Activated naive CD4-positive, alpha-beta T cell treated with anti-CD3 and anti-CD28 coated beads for 36 hours (primary cell): ENCODE data around the gene CLDN9. TPM values are rescaled to one million over a fixed set of nuclear protein-coding genes. Genes with fewer than 3 reads are reported as not detected.

Experiments used
- CTCF ChIA-PET: fragments of 350-600 bp; sonication (Branson Sonifier 250); formaldehyde crosslinking; loops from one replicate; lab custom pipeline; 2021; ENCODE audit warnings: antibody characterized with exemption; lab: Charles Lee
- DNase-seq: peaks from one replicate; pipeline ENCODE4 v3.0.0-alpha.2; 2020
- H3K27ac Mint-ChIP-seq: one replicate; pipeline ENCODE4 v1.8.0; 2021; ENCODE audit warnings: mild to moderate bottlenecking, mixed read lengths
- H3K27me3 Mint-ChIP-seq: one replicate; pipeline ENCODE4 v1.8.0; 2021; ENCODE audit warnings: low read depth, mixed read lengths
- H3K36me3 Mint-ChIP-seq: one replicate; pipeline ENCODE4 v1.8.0; 2021; ENCODE audit warnings: low read depth, mixed read lengths
- H3K4me1 Mint-ChIP-seq: one replicate; pipeline ENCODE4 v1.8.0; 2021; ENCODE audit warnings: low read depth, mixed read lengths
- H3K4me3 Mint-ChIP-seq: one replicate; pipeline ENCODE4 v1.8.0; 2021; ENCODE audit warnings: mild to moderate bottlenecking, moderate library complexity, mixed read lengths
- H3K9me3 Mint-ChIP-seq: one replicate; pipeline ENCODE4 v1.8.0; 2021; ENCODE audit warnings: mixed read lengths
- intact Hi-C: fragments of 100-400 bp; cut with micrococcal nuclease; formaldehyde crosslinking; loops from one replicate; pipeline ENCODE4 v1.15.1; 2023
- total RNA-seq, 2 experiments: library from RNA; stranded (reverse); gene quantifications; one replicate each; pipeline ENCODE4 v1.2.3, GENCODE V29; 2021

Gene CLDN9
- total RNA-seq, 2 experiments from 2014 or later: not detected

- intact Hi-C loops: no loop called here
- Mint-ChIP-seq H3K27ac (no peak overlapping the region), H3K27me3 (no peaks in the 10 kb centered on the region), H3K4me3 (no peak overlapping the region), H3K36me3 (peaks cover 37% of the 10 kb centered on the region), H3K4me1 (peaks cover 8% of the 10 kb centered on the region), H3K9me3 (no peaks in the 10 kb centered on the region)
- no peak for DNase-seq
- CTCF ChIA-PET: interaction anchor here (1.0 to 1.2 kb wide), 2 partner anchors 15 to 54 kb away, joined by 4 read pairs; no protein-coding TSS in a partner anchor
Measured at GRCh38 chr16:2977440-2977839, 35.3 kb upstream of the CLDN9 start.

GRCh38 chr16:2979669-2980226, 33.0 kb upstream of the CLDN9 start:
- CTCF ChIA-PET: interaction anchor here (0.6 to 2.1 kb wide), 2 partner anchors 16 to 17 kb away, joined by 3 to 12 read pairs; partner anchors contain the start of gene KREMEN2
- Mint-ChIP-seq H3K27ac (peak overlapping the region; percentile 64), H3K36me3 (peaks cover 32% of the 10 kb centered on the region), H3K4me1 (peaks cover 14% of the 10 kb centered on the region), H3K9me3 (no peaks in the 10 kb centered on the region), H3K27me3 (no peaks in the 10 kb centered on the region), H3K4me3 (peak overlapping the region; percentile 81)
- intact Hi-C loops: loop anchor here (1.0 to 2.0 kb wide), 3 partner anchors 9 to 43 kb away; partner anchors contain the start of genes HCFC1R1 and KREMEN2
- DNase-seq: peak; percentile 55

GRCh38 chr16:2980227-2981176, 32.2 kb upstream of the CLDN9 start, which contains the start of gene PKMYT1:
PKMYT1 (minus strand) TSS chr16:2980446; CDS start chr16:2979657, 789 bp downstream.
- no peaks in the 10 kb centered on the region for H3K9me3 Mint-ChIP-seq
- no peaks in the 10 kb centered on the region for H3K27me3 Mint-ChIP-seq
- H3K27ac Mint-ChIP-seq: peak within 1 kb of the TSS; percentile 84
- peak within 1 kb of the TSS; percentile 81 for H3K4me3 Mint-ChIP-seq
- CTCF ChIA-PET: interaction anchor here (0.6 to 2.5 kb wide), 8 partner anchors 9 to 847 kb away, joined by 3 to 12 read pairs (median 4); no protein-coding TSS in a partner anchor
- H3K4me1 Mint-ChIP-seq: peaks cover 14% of the 10 kb centered on the region
- peaks cover 29% of the 10 kb centered on the region for H3K36me3 Mint-ChIP-seq
- intact Hi-C loops: loop anchor here (1.0 to 2.0 kb wide), 3 partner anchors 10 to 42 kb away; partner anchors contain the start of genes HCFC1R1 and KREMEN2
- DNase-seq: peak; percentile 95

GRCh38 chr16:2981177-2981898, 31.4 kb upstream of the CLDN9 start:
- H3K27ac Mint-ChIP-seq: peak overlapping the region; percentile 84
- no peaks in the 10 kb centered on the region for H3K27me3 Mint-ChIP-seq
- peaks cover 23% of the 10 kb centered on the region for H3K36me3 Mint-ChIP-seq
- H3K4me3 Mint-ChIP-seq: peak overlapping the region; percentile 81
- intact Hi-C loops: loop anchor here (2.0 kb wide), 2 partner anchors 17 to 41 kb away; partner anchors contain the start of genes HCFC1R1 and KREMEN2
- no peaks in the 10 kb centered on the region for H3K9me3 Mint-ChIP-seq
- no peak for DNase-seq
- CTCF ChIA-PET: interaction anchor here (0.8 to 2.5 kb wide), 5 partner anchors 9 to 149 kb away, joined by 3 to 12 read pairs (median 5); no protein-coding TSS in a partner anchor
- peaks cover 14% of the 10 kb centered on the region for H3K4me1 Mint-ChIP-seq

- H3K4me3 Mint-ChIP-seq: peak overlapping the region; percentile 81
- CTCF ChIA-PET: interaction anchor here (1.1 to 2.5 kb wide), 4 partner anchors 10 to 148 kb away, joined by 3 to 9 read pairs (median 4); no protein-coding TSS in a partner anchor
- H3K27me3 Mint-ChIP-seq: no peaks in the 10 kb centered on the region
- intact Hi-C loops: loop anchor here (2.0 kb wide), 3 partner anchors 17 to 77 kb away; partner anchors contain the start of genes HCFC1R1 and KREMEN2
- no peak overlapping the region for H3K27ac Mint-ChIP-seq
- peaks cover 21% of the 10 kb centered on the region for H3K36me3 Mint-ChIP-seq
- H3K4me1 Mint-ChIP-seq: peaks cover 14% of the 10 kb centered on the region
- H3K9me3 Mint-ChIP-seq: no peaks in the 10 kb centered on the region
- no peak for DNase-seq
Measured at GRCh38 chr16:2981899-2982250, 30.8 kb upstream of the CLDN9 start.

GRCh38 chr16:2982402-2982801, 30.3 kb upstream of the CLDN9 start:
- peaks cover 16% of the 10 kb centered on the region for H3K36me3 Mint-ChIP-seq

GRCh38 chr16:2983706-2984136, 29.0 kb upstream of the CLDN9 start:
- CTCF ChIA-PET: interaction anchor here (0.7 to 1.4 kb wide), 4 partner anchors 9 to 48 kb away, joined by 3 to 9 read pairs (median 3); no protein-coding TSS in a partner anchor
- peaks cover 10% of the 10 kb centered on the region for H3K4me1 Mint-ChIP-seq
- intact Hi-C loops: loop anchor here (1.0 to 2.0 kb wide), 2 partner anchors 56 to 79 kb away; no protein-coding TSS in a partner anchor
- H3K9me3 Mint-ChIP-seq: no peaks in the 10 kb centered on the region
- peak; percentile 81 for DNase-seq
- no peak overlapping the region for H3K27ac Mint-ChIP-seq
- H3K4me3 Mint-ChIP-seq: peak overlapping the region; percentile 36
- no peaks in the 10 kb centered on the region for H3K27me3 Mint-ChIP-seq
- peaks cover 7% of the 10 kb centered on the region for H3K36me3 Mint-ChIP-seq

More at GRCh38 chr16:2982402-2982801, 30.3 kb upstream of the CLDN9 start:
- Mint-ChIP-seq H3K4me3 (no peak overlapping the region), H3K9me3 (no peaks in the 10 kb centered on the region), H3K4me1 (peaks cover 14% of the 10 kb centered on the region), H3K27me3 (no peaks in the 10 kb centered on the region), H3K27ac (no peak overlapping the region)
- CTCF ChIA-PET: interaction anchor here (1.0 to 2.5 kb wide), 4 partner anchors 10 to 70 kb away, joined by 4 to 9 read pairs (median 6); partner anchors contain the start of gene FLYWCH1
- intact Hi-C loops: loop anchor here (2.0 kb wide), 1 partner anchor 78 kb away; no protein-coding TSS in a partner anchor
- DNase-seq: no peak

- intact Hi-C loops: no loop called here
- Mint-ChIP-seq H3K27ac (no peak overlapping the region), H3K4me3 (no peak overlapping the region), H3K9me3 (no peaks in the 10 kb centered on the region), H3K4me1 (peaks cover 8% of the 10 kb centered on the region), H3K36me3 (no peaks in the 10 kb centered on the region), H3K27me3 (no peaks in the 10 kb centered on the region)
- CTCF ChIA-PET: interaction anchor here (0.6 to 1.6 kb wide), 3 partner anchors 44 to 67 kb away, joined by 3 to 5 read pairs (median 4); no protein-coding TSS in a partner anchor
- DNase-seq: no peak
Measured at GRCh38 chr16:2985462-2985861, 27.3 kb upstream of the CLDN9 start.

- no peaks in the 10 kb centered on the region for H3K9me3 Mint-ChIP-seq
- DNase-seq: no peak
- H3K4me3 Mint-ChIP-seq: no peak overlapping the region
- intact Hi-C loops: no loop called here
- CTCF ChIA-PET: interaction anchor here (0.6 to 1.2 kb wide), 2 partner anchors 43 to 67 kb away, joined by 3 to 4 read pairs; no protein-coding TSS in a partner anchor
- no peaks in the 10 kb centered on the region for H3K27me3 Mint-ChIP-seq
- no peak overlapping the region for H3K27ac Mint-ChIP-seq
- no peaks in the 10 kb centered on the region for H3K36me3 Mint-ChIP-seq
- peaks cover 8% of the 10 kb centered on the region for H3K4me1 Mint-ChIP-seq
Measured at GRCh38 chr16:2985893-2986355, 26.8 kb upstream of the CLDN9 start.

GRCh38 chr16:2986623-2987188, 26.0 kb upstream of the CLDN9 start:
- H3K27me3 Mint-ChIP-seq: no peaks in the 10 kb centered on the region

GRCh38 chr16:2987286-2987685, 25.4 kb upstream of the CLDN9 start:
- H3K27me3 Mint-ChIP-seq: no peaks in the 10 kb centered on the region
- H3K36me3 Mint-ChIP-seq: no peaks in the 10 kb centered on the region
- CTCF ChIA-PET: no interaction called here
- intact Hi-C loops: no loop called here
- no peak for DNase-seq
- peaks cover 6% of the 10 kb centered on the region for H3K4me1 Mint-ChIP-seq
- H3K27ac Mint-ChIP-seq: no peak overlapping the region
- H3K9me3 Mint-ChIP-seq: no peaks in the 10 kb centered on the region
- no peak overlapping the region for H3K4me3 Mint-ChIP-seq

More at GRCh38 chr16:2986623-2987188, 26.0 kb upstream of the CLDN9 start:
- Mint-ChIP-seq H3K4me3 (no peak overlapping the region), H3K4me1 (peaks cover 7% of the 10 kb centered on the region), H3K36me3 (no peaks in the 10 kb centered on the region), H3K9me3 (no peaks in the 10 kb centered on the region), H3K27ac (no peak overlapping the region)
- CTCF ChIA-PET: interaction anchor here (1.2 kb wide), 1 partner anchor 43 kb away, joined by 4 read pairs; no protein-coding TSS in a partner anchor
- DNase-seq: no peak
- intact Hi-C loops: no loop called here
